ENCODE results near the gene ZNF474.

The ZNF474 gene

GRCh38 chr5:122119205-122119604, 10.1 kb upstream of the ZNF474 start:
- DNase-seq = no peak

- DNase-seq = no peak
Measured at GRCh38 chr5:122120493-122120892, 8.9 kb upstream of the ZNF474 start.

- DNase-seq = no peak
Measured at GRCh38 chr5:122120957-122121356, 8.4 kb upstream of the ZNF474 start.

- no peak for DNase-seq
Measured at GRCh38 chr5:122121479-122122465, 7.6 kb upstream of the ZNF474 start.

GRCh38 chr5:122124766-122125165, 4.6 kb upstream of the ZNF474 start:
- DNase-seq = no peak

GRCh38 chr5:122126177-122126755, 3.1 kb upstream of the ZNF474 start:
- no peak for DNase-seq

- DNase-seq = no peak
Measured at GRCh38 chr5:122126756-122127321, 2.5 kb upstream of the ZNF474 start.

GRCh38 chr5:122130152-122130551, 806 bp downstream of the ZNF474 start:
- DNase-seq = no peak

GRCh38 chr5:122137702-122138101, 8.4 kb downstream of the ZNF474 start:
- DNase-seq = peak; percentile 16

GRCh38 chr5:122138356-122138755, 9.0 kb downstream of the ZNF474 start:
- no peak for DNase-seq

GRCh38 chr5:122140900-122141299, 11.6 kb downstream of the ZNF474 start:
- DNase-seq = no peak

- DNase-seq = no peak
Measured at GRCh38 chr5:122141751-122142150, 12.4 kb downstream of the ZNF474 start.

- no peak for DNase-seq
Measured at GRCh38 chr5:122142480-122143164, 13.3 kb downstream of the ZNF474 start.

GRCh38 chr5:122144236-122144635, 14.9 kb downstream of the ZNF474 start:
- DNase-seq = no peak

- no peak for DNase-seq
Measured at GRCh38 chr5:122145906-122146305, 16.6 kb downstream of the ZNF474 start.

GRCh38 chr5:122149321-122150090, 20.2 kb downstream of the ZNF474 start:
- DNase-seq = no peak

GRCh38 chr5:122150215-122150614, 20.9 kb downstream of the ZNF474 start:
- DNase-seq = no peak

GRCh38 chr5:122151640-122152039, 22.3 kb downstream of the ZNF474 start:
- DNase-seq = no peak

GRCh38 chr5:122152266-122152900, 23.0 kb downstream of the ZNF474 start:
- no peak for DNase-seq

GRCh38 chr5:122153230-122153629, 23.9 kb downstream of the ZNF474 start:
- no peak for DNase-seq

GRCh38 chr5:122153774-122154173, 24.4 kb downstream of the ZNF474 start:
- DNase-seq = no peak

- no peak for DNase-seq
Measured at GRCh38 chr5:122154491-122154890, 25.1 kb downstream of the ZNF474 start.
